Astrocyte of the cerebellum (primary cell): ENCODE measurements around the gene FMNL1.

ENCODE experiments used
- DNase-seq: peaks from one replicate; pipeline ENCODE4 v3.0.0-alpha.2; 2011; ENCODE audit warnings: low read depth
- H3K4me3 ChIP-seq: 2 replicates; pipeline ENCODE4 v1.5.1; 2011; ENCODE audit warnings: mild to moderate bottlenecking, low read depth, low read length, moderate library complexity
- CTCF ChIP-seq: IDR thresholded peaks from 2 replicates; pipeline ENCODE4 v1.5.1; 2012; ENCODE audit warnings: low read length, low read depth, moderate library complexity, mild to moderate bottlenecking; ENCODE audit errors: missing control alignments
- in situ Hi-C: cut with HindIII; loops from 2 replicates; pipeline ENCODE4 v1.10.0; 2017; ENCODE audit warnings: low sequenced_read_pairs

FMNL1 gene

DNA sequence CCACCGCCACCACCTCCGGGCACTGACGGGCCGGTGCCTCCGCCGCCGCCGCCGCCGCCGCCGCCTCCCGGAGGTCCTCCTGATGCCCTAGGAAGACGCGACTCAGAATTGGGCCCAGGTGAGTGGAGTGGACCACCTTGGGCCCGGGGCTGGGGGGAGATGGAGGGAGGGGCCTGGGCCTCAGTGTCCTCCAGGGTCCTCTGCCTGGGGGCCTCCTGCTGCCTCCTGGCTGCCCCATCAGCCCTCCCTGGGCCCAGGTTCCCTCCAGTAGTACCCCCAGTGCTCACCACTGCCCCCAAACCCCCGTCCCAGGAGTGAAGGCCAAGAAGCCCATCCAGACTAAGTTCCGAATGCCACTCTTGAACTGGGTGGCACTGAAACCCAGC is 20.3 kb downstream of the FMNL1 start:
- in situ Hi-C loops: no loop called here
- TF ChIP-seq CTCF: no peak
- H3K4me3 ChIP-seq: no peak overlapping the region
- no peak for DNase-seq

- H3K4me3 ChIP-seq: no peak overlapping the region
- in situ Hi-C loops: no loop called here
Observed at GRCh38 chr17:45243750-45244149, 22.1 kb downstream of the FMNL1 start.

GRCh38 chr17:45244725-45245656 is 23.3 kb downstream of the FMNL1 start:
- no peak for TF ChIP-seq CTCF
- H3K4me3 ChIP-seq: no peak overlapping the region
- in situ Hi-C loops: loop anchor here (5.0 kb wide), 2 partner anchors 72 to 122 kb away; partner anchors contain the start of gene MAP3K14
- DNase-seq: no peak

More at GRCh38 chr17:45243750-45244149, 22.1 kb downstream of the FMNL1 start:
- no peak for TF ChIP-seq CTCF
- no peak for DNase-seq

- DNase-seq: no peak
- TF ChIP-seq CTCF: no peak
- no peak overlapping the region for H3K4me3 ChIP-seq
- in situ Hi-C loops: loop anchor here (5.0 kb wide), 2 partner anchors 71 to 121 kb away; partner anchors contain the start of gene MAP3K14
Observed at GRCh38 chr17:45246338-45246737, 24.7 kb downstream of the FMNL1 start.

DNA sequence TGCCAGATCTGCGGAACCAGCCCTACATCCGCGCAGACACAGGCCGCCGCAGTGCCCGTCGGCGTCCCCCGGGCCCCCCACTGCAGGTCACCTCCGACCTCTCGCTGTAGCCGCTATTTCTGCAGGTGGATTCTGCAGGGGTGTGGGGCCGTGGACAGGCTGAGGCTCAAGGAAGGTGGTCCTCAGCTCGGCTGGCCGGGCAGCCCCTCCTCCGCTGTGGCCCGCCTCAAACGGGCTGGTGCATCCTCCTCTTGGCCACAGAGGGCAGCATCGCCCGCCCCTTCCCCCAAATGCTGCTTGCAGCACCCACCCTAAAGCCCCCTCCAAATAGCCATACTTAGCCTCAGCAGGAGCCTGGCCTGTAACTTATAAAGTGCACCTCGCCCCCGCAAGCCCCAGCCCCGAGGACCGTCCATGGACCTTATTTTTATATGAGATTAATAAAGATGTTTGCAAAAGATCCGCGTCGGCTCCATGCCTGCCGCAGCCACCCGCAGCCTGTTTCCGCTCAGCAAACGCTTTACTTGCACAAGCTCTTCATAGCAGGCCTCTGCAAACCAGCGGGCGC is 25.3 kb downstream of the FMNL1 start:
- peak; percentile 61 for TF ChIP-seq CTCF
- no peak for DNase-seq
- in situ Hi-C loops: loop anchor here (5.0 kb wide), 2 partner anchors 70 to 120 kb away; partner anchors contain the start of gene MAP3K14
- H3K4me3 ChIP-seq: peak overlapping the region; percentile 53

GRCh38 chr17:45247429-45248131 is 25.9 kb downstream of the FMNL1 start:
- peak overlapping the region; percentile 53 for H3K4me3 ChIP-seq
- in situ Hi-C loops: loop anchor here (5.0 kb wide), 2 partner anchors 70 to 120 kb away; partner anchors contain the start of gene MAP3K14
- no peak for TF ChIP-seq CTCF
- DNase-seq: no peak
